ENCODE results near the gene FRAS1.
"Not testable (repeated sequence)": the region's sequence is repeated elsewhere in the genome, so short reads cannot be mapped to it uniquely, and the experiment has no call there.

The FRAS1 gene

DNA sequence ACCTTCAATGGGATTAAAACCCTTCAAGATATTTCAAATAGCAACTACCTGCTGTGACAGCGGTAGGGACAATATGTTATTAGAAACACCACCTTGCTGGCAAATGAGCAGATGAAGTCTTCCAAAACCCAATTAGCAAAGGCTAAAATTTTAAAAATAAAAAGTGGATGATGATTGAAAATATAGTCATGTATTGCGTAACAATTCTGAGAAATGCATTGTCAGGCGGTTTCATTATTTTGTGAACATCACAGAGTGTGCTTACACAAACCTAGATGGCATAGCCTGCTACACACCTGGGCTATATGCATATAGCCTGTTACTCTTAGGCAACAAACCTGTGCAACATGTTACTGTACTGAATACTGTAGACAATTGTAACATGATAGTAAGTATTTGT is 403.2 kb downstream of the FRAS1 start:
- no peak for DNase-seq

DNA sequence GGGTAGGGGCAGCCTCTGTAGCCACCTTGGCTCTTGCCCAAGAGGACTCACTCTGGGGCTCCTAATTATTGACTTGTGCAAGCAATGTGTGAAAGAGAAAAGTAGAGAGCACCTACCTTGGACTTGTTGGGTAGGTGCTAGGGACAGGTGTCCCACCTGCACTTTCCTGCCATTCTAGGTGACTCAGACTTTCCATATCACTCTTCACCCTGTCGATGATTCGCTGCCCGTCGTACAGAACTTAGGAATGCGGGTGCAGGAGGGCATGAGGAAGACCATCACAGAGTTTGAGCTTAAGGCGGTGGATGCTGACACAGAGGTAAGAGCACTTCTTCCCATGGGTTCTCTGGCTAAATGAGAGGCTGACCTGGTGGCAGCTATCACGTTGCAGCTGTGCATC is 407.1 kb downstream of the FRAS1 start:
- no peak for DNase-seq

GRCh38 chr4:78467223-78467622 is 410.1 kb downstream of the FRAS1 start:
- not testable (repeated sequence) for DNase-seq

- DNase-seq: no peak
Measured at GRCh38 chr4:78468272-78468671, 411.1 kb downstream of the FRAS1 start.

- DNase-seq: no peak
Measured at GRCh38 chr4:78476108-78476704, 419.1 kb downstream of the FRAS1 start.

- DNase-seq: no peak
Measured at GRCh38 chr4:78477276-78477675, 420.2 kb downstream of the FRAS1 start.

DNA sequence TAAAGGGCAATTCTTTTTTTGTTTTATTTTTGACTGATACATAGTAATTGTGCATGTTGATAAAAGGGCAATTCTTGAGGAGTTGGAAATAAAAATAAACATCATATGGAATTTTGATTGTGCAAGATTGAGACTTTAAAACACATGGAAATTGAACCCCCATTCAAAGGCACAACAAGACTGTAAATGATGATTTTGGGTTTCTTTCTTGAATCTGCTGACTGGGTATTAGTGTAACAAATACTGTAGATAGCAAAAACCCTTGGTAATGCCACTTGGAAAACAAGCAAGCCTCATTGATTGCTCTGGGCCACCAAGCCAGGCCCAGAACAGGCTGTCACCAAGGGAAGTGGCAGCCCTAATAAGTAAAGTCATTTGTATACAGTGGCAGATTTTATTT is 421.4 kb downstream of the FRAS1 start:
- DNase-seq: no peak

DNA sequence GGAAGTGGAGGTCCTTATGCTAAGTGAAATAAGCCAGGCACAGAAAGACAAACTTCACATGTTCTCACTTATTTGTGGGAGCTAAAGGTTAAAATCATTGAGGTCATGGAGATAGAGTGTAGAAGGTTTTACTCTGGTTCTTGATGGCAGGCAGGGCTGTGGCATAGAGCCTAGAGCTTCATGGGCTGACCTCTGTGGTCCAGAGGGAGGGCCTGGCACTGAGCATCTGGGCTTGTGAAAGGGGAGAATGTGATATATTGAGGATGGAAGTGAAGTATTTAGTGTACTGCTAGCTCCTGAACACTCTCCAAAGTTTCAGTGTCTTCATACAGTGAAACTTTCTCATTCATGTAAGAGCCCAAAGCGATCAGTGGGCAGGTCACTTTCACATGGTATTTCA is 423.2 kb downstream of the FRAS1 start:
- no peak for DNase-seq

DNA sequence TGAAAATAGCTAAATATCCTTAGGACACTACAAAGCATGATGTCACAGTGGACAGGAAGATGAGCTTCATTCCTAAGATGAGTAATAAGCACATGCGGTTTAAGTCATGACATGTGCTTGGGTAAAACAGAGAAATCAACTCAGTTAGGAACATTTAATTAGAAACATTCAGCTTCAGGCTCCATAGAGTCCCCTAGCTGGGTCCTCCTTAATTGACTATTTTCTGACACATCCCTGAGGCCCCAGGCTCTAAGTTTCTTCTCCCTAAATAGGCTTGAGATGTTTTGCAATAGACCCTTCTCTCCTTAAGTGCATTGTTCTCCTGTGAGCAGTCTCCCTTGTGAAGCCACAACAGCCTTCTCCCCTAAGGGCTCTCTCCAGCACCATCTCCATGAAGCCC is 424.1 kb downstream of the FRAS1 start:
- no peak for DNase-seq

DNA sequence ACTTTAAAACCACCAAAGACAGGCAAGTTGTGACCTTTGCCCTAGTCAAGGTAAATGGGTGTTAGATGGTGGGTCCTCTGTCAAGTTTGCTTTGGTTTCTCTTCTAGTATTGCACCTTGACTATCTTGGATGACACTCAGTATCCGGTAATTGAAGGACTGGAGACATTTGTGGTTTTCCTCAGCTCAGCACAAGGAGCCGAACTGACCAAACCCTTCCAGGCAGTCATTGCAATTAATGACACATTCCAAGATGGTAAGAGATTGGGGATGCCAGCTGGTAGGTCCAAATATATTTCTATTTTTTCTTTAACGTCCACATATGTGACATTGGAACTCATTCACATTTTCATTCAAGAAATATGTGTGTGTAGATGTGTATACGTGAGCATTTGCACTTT is 425.2 kb downstream of the FRAS1 start:
- DNase-seq: no peak

DNA sequence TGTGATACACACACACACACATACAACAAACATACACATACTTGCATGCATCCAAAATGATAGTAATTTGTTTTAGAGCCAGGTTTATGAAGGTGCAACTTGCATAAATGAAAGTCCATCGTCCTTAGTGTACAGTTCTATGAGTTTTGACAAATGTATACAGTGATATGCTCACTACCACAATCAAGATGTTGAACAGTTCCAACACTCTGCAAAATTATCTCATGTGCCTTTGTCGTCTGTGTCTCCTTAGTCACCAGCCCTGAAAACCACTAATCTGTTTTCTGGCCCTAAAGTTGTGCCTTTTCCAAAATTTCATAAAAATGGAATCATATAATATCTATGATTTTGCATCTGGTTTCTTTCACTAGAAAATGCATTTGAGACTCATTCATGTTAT is 426.7 kb downstream of the FRAS1 start:
- DNase-seq: no peak

DNA sequence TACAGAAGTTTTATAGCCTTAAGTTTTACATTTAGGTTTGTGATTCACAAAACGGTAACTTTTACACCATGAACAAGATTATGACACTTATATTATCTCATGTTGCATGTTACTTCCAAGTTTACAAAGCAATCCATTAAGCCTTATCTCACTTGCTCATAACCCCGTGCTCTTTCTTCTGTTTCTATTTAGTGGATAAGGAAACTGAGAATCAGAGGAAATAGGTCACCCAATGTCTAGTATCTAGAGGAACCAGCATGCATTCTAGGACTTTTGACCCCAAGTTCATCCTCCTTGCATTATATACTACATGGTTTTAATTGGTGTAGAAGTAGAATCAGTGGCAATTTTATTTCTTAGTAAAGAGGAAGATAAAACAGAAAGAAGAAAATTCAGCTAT is 427.5 kb downstream of the FRAS1 start:
- no peak for DNase-seq

DNA sequence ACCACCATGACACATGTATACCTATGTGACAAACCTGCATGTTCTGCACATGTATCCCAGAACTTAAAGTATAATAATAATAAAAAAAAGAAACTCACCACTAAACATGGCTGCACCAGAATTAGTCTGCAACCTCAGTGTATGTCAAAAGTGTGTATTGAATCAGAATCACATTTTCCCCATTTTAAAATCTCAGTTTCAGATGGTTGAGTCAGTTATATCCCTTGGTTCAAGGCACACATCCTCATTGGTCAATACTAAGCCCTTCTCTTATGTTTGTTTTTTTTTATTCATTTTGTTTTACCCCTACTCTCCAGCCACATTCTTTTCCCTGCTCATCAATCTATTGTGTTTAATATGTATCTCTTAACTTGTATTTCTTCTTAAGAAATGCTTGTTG is 436.6 kb downstream of the FRAS1 start:
- DNase-seq: no peak

DNA sequence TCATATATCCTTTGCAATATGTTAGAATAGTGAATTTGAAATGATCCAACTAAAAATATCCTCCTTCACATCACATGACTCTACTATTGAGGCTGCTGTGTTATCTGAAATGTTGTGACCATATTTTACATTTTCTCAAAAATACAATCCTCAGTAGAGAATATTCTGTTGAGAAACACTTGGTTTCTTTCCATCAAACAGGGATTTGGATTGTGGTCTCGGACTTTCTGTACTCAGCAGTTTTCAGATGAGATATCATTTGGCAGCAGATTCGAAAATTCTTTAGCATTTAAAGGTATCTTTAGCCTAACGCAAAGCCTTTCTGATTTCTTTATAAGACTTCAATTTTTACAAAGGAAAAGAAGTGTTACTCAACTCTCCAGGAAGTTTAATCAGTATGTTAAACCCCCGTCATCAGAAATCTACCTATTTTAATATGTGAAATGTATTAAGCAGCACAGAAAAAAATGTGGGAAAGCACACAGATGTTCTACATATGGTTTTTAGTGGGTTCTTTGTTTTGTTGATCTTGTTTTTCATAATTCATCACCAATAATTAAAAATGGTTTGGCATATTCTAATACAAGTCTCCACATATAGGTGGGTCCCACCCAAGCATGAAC is 439.0 kb downstream of the FRAS1 start:
- no peak for DNase-seq

DNA sequence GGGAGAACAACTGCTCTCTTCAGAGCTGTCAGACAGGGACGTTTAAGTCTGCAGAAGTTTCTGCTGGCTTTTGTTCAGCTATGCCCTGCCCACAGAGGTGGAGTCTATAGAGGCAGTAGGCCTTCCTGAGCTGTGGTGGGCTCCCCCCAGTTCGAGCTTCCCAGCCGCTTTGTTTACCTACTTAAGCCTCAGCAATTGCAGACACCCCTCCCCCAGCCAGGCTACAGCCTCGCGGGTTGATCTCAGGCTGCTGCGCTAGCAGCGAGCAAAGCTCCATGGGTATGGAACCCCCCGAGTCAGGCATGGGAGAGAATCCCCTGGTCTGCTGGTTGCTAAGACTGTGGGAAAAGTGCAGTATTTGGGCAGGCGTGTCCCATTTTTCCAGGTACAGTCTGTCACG is 449.1 kb downstream of the FRAS1 start:
- DNase-seq: not testable (repeated sequence)

GRCh38 chr4:78509043-78509442 is 451.9 kb downstream of the FRAS1 start:
- no peak for DNase-seq

DNA sequence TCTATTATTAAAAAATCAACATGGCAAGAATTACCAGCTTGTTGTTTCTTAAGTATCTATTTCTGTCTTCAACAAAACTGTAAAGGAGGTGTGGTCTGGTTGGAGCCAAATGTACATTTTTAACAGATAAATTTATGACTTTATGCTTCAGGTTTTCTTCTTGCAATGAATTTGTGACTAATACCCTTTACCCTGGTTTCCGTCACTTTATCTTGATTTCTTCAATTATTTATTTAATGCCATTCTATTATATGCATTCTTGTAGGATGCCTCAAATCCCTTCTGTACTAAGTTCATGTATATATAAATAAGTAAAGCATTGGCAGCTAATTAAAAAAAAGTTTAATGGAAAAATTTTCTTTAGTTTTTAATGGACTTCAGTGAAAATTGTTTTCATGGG is 453.0 kb downstream of the FRAS1 start:
- no peak for DNase-seq

DNA sequence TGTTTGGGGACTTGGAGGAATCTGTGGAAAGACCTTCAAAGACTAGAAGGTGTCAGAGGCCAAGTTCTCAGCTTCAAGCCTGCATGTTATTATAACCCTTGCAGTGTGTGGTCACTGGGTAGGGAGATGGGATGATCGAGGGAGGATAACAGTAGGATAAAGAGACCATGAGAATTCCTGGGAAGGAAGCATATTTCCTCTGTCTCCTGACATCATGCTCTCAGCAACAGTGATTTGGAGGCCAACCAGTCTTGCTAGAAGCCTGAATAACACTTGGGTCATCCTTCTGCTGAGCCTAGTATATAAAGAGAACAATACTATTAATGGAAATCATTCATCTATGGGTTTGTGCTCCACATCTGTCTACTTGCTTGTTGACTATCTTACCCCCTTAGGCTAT is 453.6 kb downstream of the FRAS1 start:
- no peak for DNase-seq

DNA sequence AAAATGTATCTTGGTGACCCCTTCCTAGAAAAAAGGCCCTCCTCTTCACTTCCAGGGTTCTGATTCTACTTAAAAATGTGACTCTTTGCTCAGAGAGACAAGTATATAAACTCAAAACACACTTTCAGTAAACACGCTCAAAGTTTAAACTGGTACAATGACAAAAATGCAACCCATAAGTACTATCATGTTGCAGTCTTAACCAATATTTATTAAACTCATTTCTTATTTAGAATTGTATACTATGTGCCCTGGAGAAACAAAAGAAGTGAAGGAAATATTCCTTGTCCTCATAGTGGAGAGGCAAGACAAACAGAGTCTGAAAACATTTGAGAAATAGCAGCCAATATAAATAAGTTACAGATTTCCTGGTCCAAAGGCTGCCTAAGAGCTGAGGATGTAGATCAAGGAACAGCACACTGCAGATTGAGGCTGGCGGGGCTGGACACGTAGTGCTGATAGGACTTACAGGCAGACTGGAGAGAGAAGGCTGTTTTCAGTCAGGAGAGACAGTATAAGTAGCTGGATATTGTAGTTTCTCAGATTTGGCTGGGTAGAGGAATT is 455.3 kb downstream of the FRAS1 start:
- no peak for DNase-seq

GRCh38 chr4:78513411-78513975 is 456.4 kb downstream of the FRAS1 start:
- DNase-seq: no peak

GRCh38 chr4:78517050-78517652 is 460.0 kb downstream of the FRAS1 start:
- no peak for DNase-seq

- no peak for DNase-seq
Measured at GRCh38 chr4:78518561-78518960, 461.4 kb downstream of the FRAS1 start.

- no peak for DNase-seq
Measured at GRCh38 chr4:78519962-78520361, 462.8 kb downstream of the FRAS1 start.

- no peak for DNase-seq
Measured at GRCh38 chr4:78520808-78521226, 463.7 kb downstream of the FRAS1 start.
